ENCODE results near the gene ZNF511.

Gene ZNF511

DNA sequence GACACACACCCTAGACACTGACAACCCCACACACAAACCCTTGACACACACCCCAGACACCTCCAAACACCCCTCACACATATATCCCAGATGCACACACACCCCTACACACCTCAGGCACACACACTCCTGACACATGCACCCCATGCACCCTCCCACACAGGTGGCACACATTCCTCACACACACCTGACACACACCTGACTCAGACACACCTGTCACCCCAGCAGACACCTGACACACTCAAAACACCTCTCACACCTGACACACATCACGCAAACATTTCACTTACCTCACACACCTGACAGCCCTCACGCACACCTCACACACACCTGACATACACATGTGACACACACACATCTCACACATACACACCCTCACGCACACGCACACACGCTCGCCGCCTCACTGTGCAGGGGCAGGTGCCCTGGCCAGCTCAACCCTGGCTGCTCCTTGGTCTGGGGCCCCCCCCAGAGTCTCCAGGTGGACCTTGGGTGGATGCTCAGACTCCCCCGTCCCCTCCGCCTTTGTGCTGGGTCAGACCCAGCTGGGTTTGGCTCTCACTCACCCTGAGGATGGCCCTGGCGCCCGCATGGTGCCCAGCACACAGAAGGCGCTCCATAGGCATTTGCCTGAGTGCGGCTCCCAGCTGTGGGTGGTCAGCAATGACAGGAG, 31.1 kb downstream of the ZNF511 start:
- H3K27ac ChIP-seq: no peak overlapping the region
- TF ChIP-seq, protein P1, sequence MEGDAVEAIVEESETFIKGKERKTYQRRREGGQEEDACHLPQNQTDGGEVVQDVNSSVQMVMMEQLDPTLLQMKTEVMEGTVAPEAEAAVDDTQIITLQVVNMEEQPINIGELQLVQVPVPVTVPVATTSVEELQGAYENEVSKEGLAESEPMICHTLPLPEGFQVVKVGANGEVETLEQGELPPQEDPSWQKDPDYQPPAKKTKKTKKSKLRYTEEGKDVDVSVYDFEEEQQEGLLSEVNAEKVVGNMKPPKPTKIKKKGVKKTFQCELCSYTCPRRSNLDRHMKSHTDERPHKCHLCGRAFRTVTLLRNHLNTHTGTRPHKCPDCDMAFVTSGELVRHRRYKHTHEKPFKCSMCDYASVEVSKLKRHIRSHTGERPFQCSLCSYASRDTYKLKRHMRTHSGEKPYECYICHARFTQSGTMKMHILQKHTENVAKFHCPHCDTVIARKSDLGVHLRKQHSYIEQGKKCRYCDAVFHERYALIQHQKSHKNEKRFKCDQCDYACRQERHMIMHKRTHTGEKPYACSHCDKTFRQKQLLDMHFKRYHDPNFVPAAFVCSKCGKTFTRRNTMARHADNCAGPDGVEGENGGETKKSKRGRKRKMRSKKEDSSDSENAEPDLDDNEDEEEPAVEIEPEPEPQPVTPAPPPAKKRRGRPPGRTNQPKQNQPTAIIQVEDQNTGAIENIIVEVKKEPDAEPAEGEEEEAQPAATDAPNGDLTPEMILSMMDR (IDR thresholded peaks at IDR 0.05): no peak
- no peak for TF ChIP-seq ZFX (IDR thresholded peaks at IDR 0.05; ENCODE audit: borderline replicate concordance)

DNA sequence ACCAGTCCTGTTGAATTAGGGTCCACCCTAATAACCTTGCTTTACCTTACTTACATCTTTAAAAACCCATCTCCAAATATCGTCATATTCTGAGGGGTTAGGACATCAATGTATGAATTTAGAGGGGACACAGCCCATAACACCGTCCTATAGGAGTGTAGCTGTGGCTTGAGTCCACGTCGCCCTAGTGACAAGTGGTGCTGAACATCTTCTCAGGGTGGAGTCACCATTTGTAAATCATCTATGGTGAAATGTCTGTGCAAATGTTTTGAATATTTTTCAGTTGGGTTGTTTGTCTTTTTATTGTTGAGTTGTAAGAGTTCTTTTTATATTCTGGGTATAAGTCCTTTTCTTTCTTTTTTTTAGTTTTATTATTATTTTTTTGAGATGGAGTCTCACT, 33.3 kb downstream of the ZNF511 start:
- no peak for TF ChIP-seq ZFX (IDR thresholded peaks at IDR 0.05; ENCODE audit: borderline replicate concordance)
- TF ChIP-seq, protein P1 (IDR thresholded peaks at IDR 0.05): no peak
- H3K27ac ChIP-seq: no peak overlapping the region

DNA sequence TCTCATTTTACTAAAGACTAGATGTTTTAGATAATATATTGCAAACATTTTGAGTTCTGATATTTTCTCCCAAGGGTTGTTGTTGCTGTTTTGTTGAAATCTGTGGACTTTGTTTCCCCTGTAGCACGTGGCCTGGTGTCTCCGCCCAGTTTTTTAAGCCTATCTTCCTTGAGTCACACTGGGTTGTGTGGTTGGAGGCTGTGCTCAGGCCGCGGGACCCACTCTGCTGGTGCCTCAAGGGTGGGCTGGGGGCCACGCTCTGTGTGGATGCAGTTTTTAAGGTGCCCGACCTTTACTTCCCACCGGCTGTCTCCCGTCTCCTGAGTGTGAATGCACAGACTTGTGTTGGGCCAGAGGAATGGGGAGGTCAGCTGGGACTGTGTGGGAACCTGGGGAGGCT, 34.2 kb downstream of the ZNF511 start:
- TF ChIP-seq ZFX (IDR thresholded peaks at IDR 0.05; ENCODE audit: borderline replicate concordance): no peak
- TF ChIP-seq, protein P1 (IDR thresholded peaks at IDR 0.05): no peak
- no peak overlapping the region for H3K27ac ChIP-seq

DNA sequence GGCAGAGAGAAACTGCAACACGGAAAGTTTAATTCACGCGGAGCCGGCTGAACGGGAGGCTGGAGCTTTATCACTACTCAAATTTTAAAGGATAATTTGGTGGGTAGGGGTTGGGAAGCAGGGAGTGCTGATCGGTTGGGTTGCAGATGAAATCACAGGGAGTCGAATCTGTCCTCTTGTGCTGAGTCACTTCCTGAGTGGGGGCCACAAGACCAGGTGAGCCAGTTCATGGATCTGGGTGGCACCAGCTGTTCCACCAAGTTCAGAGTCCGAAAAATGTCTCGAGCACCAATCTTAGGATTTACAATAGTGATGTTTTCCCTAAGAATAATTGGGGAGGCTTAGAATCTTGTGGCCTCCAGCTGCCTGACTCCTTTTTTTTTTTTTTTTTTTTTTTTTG, 34.8 kb downstream of the ZNF511 start:
- TF ChIP-seq, protein P1 (IDR thresholded peaks at IDR 0.05): no peak
- TF ChIP-seq ZFX (IDR thresholded peaks at IDR 0.05; ENCODE audit: borderline replicate concordance): no peak
- no peak overlapping the region for H3K27ac ChIP-seq

DNA sequence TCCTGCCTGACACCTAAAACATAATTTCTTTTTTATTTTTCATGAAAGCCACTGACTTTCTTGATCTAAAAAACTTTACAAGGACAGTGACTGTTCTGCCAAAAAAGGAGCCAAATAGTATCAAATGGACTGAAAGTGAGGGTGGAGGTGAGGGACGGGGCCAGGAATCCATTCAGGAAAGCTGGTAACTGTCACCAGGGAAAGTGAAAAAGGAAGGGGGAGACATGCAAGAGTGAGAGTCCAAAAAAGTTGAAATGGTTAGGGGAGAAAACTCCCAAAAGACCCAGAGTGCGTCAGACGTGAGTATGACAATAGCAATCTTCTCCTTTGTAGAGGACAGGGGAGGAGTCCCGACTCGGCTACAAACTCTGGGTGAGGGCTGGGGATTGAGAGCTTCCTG, 35.5 kb downstream of the ZNF511 start:
- TF ChIP-seq ZFX (IDR thresholded peaks at IDR 0.05; ENCODE audit: borderline replicate concordance): no peak
- TF ChIP-seq, protein P1 (IDR thresholded peaks at IDR 0.05): no peak

DNA sequence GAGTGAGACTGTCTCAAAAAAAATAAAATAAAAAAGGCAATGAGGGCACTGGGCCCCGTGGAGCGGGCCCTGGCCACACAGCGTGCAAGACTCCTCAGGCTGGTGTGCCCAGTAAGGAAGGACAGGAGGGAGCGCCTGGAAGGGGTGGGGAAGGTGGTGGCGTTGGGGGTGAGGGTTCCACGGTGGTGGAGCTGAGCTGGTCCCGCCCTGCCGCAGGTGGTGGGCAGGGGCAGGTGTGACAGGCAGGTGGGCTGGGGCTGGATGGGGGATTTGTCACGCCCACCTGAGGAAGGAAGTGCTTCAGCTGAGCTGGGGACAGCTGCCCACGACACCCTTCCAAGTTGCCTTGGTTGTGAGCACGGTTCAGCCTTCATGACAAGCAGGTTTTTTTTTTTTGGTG, 37.7 kb downstream of the ZNF511 start:
- H3K27ac ChIP-seq: no peak overlapping the region
- TF ChIP-seq, protein P1 (IDR thresholded peaks at IDR 0.05): no peak
- no peak for TF ChIP-seq ZFX (IDR thresholded peaks at IDR 0.05; ENCODE audit: borderline replicate concordance)

More for the DNA sequence above, 35.5 kb downstream of the ZNF511 start:
- H3K27ac ChIP-seq: no peak overlapping the region

DNA sequence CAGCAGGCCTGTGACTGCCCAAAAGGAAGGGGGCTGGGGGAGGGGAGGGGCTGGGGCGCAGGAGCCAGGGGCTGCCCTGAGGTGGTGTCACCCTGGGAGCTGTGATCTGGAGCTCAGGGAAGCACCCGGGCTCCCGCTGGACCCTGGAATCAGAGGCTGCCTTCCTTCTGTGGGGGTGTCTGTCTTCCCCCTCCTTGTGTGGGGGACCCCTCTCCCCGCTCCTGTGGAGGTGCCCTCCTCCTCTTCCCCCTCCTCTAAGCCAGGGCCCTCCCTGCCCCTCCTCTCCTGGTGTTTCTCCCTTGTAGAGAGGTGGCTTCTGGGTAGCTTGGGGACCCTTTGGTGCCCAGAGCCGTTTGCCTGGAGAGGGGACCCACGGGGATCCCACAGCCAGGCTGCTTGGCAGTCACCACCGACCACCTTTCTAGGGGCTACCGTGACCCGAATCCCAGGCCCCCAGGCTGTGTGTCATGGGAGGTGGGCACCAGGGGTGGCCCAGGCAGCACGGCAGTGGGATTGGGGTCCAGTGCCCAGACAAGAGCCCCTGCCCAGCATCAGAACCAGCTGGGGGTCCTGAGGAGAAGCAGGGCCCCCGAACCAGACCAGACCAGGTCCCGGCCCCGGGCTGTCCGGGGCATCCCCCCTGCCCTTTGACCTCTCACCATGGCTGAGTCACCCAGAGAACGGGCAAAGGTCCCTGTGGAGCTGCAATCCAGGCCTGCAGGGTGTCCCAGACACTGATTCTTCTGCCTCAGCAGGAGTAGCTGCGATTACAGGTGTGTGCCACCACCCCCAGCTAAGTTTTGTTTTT, 39.2 kb downstream of the ZNF511 start:
- no peak for TF ChIP-seq ZFX (IDR thresholded peaks at IDR 0.05; ENCODE audit: borderline replicate concordance)
- TF ChIP-seq, protein P1 (IDR thresholded peaks at IDR 0.05): no peak
- no peak overlapping the region for H3K27ac ChIP-seq
